ENCODE results near the gene NDOR1. TPM values are rescaled to one million over a fixed set of nuclear protein-coding genes. Genes with fewer than 3 reads are reported as not detected.

NDOR1 gene
- total RNA-seq, 4 donors from 2014 or later = 4.5 to 14.9 TPM; not detected in 2

DNA sequence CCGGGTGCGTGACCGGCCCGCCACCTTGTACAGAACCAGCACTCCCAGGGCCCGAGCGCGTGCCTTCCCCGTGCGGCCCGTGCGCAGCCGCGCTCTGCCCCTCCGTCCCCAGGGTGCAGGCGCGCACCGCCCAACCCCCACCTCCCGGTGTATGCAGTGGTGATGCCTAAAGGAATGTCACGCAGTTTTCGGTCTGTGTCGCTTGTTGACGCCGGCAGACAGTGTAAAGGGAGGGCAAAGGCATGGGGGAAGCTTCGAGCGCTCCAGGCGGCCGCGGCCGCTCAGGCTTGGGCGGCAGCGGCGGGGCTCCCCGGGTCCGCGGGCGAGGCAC lies 37.0 kb upstream of the NDOR1 start:
- H3K4me1 ChIP-seq = peaks cover 4 to 21% of the 10 kb centered on the region in 2 donors
- peaks cover 32 to 52% of the 10 kb centered on the region in 2 donors for H3K27me3 ChIP-seq
- intact Hi-C loops (cut with DNase I; ENCODE audit: low total_unique reads) = no loop called here
- no peak for DNase-seq
- H3K27ac ChIP-seq = no peak overlapping the region
- TF ChIP-seq POLR2A (IDR thresholded peaks at IDR 0.05) = no peak
- TF ChIP-seq, protein P1, sequence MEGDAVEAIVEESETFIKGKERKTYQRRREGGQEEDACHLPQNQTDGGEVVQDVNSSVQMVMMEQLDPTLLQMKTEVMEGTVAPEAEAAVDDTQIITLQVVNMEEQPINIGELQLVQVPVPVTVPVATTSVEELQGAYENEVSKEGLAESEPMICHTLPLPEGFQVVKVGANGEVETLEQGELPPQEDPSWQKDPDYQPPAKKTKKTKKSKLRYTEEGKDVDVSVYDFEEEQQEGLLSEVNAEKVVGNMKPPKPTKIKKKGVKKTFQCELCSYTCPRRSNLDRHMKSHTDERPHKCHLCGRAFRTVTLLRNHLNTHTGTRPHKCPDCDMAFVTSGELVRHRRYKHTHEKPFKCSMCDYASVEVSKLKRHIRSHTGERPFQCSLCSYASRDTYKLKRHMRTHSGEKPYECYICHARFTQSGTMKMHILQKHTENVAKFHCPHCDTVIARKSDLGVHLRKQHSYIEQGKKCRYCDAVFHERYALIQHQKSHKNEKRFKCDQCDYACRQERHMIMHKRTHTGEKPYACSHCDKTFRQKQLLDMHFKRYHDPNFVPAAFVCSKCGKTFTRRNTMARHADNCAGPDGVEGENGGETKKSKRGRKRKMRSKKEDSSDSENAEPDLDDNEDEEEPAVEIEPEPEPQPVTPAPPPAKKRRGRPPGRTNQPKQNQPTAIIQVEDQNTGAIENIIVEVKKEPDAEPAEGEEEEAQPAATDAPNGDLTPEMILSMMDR (IDR thresholded peaks at IDR 0.05) = no peak
- H3K36me3 ChIP-seq = no peaks in the 10 kb centered on the region
- H3K9me3 ChIP-seq = no peaks in the 10 kb centered on the region
- H3K4me3 ChIP-seq = peak overlapping the region in 1 of 2 donors; percentile 11

GRCh38 chr9:137168904-137169856 lies 36.3 kb upstream of the NDOR1 start:
- Histone ChIP-seq H3K4me3 (peak overlapping the region in 1 of 2 donors; percentile 11), H3K4me1 (peaks cover 4 to 21% of the 10 kb centered on the region in 2 donors), H3K27ac (no peak overlapping the region), H3K36me3 (no peaks in the 10 kb centered on the region), H3K27me3 (peaks cover 28 to 45% of the 10 kb centered on the region in 2 donors), H3K9me3 (no peaks in the 10 kb centered on the region)
- TF ChIP-seq POLR2A (IDR thresholded peaks at IDR 0.05) = no peak
- TF ChIP-seq, protein P1 (IDR thresholded peaks at IDR 0.05) = no peak
- DNase-seq = no peak
- intact Hi-C loops (cut with DNase I; ENCODE audit: low total_unique reads) = no loop called here

- H3K27me3 ChIP-seq = peaks cover 28 to 38% of the 10 kb centered on the region in 2 donors
- peak within 1 kb of the TSS in 1 of 2 donors; percentile 11 for H3K4me3 ChIP-seq
- intact Hi-C loops (cut with DNase I; ENCODE audit: low total_unique reads) = no loop called here
- no peak for DNase-seq
- TF ChIP-seq POLR2A (IDR thresholded peaks at IDR 0.05) = no peak
- TF ChIP-seq, protein P1 (IDR thresholded peaks at IDR 0.05) = no peak
- no peaks in the 10 kb centered on the region for H3K9me3 ChIP-seq
- no peak within 1 kb of the TSS for H3K27ac ChIP-seq
- no peaks in the 10 kb centered on the region for H3K36me3 ChIP-seq
- H3K4me1 ChIP-seq = peaks cover 4 to 21% of the 10 kb centered on the region in 2 donors
These were observed 35.6 kb upstream of the NDOR1 start, which contains the start of gene LRRC26 for GRCh38 chr9:137169896-137170358. Gene LRRC26, minus strand, starts transcription at chr9:137170051. Its CDS starts 108 bp downstream, at chr9:137169943.

GRCh38 chr9:137170486-137171148 lies 34.9 kb upstream of the NDOR1 start:
- TF ChIP-seq POLR2A (IDR thresholded peaks at IDR 0.05) = no peak
- TF ChIP-seq, protein P1 (IDR thresholded peaks at IDR 0.05) = no peak
- Histone ChIP-seq H3K27me3 (peaks cover 28 to 31% of the 10 kb centered on the region in 2 donors), H3K4me3 (no peak overlapping the region), H3K4me1 (peaks cover 4 to 21% of the 10 kb centered on the region in 2 donors), H3K36me3 (no peaks in the 10 kb centered on the region), H3K27ac (no peak overlapping the region), H3K9me3 (no peaks in the 10 kb centered on the region)
- DNase-seq = no peak
- intact Hi-C loops (cut with DNase I; ENCODE audit: low total_unique reads) = no loop called here
